HG03439 (cell line): Measurements from ENCODE around the gene PDE6D.
"Not testable (repeated sequence)": the region's sequence is repeated elsewhere in the genome, so short reads cannot be mapped to it uniquely, and the experiment has no call there.

Source experiments
- ATAC-seq: cut with Tn5 transposase; IDR thresholded peaks from one replicate; pipeline ENCODE4 v1.9.1; 2021; ENCODE audit warnings: mild to moderate bottlenecking, moderate library complexity; ENCODE audit not compliant: unreplicated experiment

The PDE6D gene

DNA sequence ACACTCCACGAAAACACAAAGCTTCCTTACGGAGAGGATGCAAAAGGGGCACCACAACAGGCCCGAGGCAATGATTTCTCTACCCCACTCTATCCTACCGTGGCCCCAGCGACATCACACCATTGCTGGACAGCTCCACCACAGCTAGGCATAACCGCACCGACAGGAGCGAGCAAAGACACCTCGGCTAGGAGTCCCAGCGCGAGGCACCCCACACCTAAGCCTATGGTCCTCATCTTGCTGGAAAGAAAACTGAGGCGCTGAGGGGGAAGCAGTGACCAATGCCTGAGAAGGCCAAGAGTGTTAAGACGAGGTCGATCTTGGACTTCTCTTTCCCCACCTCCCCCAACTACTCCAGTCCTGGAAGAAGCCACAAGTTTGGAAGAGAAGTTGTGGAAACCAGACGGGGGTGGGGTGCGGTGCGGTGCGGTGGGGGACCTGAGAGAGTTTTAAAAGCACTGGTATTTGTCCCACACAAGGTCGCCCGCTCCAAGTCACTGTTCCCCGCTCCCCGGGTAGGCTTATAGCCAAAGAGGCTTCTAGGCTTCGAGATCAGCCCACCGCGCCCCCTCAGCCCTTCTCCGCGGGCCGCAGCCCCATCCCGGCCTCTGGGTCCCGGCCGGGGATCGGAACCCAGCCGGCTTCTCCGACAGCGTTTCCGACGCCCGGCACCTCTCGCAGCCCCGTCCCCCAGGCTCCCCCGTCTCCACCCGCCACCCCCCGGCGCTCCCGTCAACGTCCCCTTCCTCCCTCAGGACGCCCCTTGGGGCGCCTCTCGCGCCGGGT, 766 bp downstream of the PDE6D start:
- no peak for ATAC-seq

DNA sequence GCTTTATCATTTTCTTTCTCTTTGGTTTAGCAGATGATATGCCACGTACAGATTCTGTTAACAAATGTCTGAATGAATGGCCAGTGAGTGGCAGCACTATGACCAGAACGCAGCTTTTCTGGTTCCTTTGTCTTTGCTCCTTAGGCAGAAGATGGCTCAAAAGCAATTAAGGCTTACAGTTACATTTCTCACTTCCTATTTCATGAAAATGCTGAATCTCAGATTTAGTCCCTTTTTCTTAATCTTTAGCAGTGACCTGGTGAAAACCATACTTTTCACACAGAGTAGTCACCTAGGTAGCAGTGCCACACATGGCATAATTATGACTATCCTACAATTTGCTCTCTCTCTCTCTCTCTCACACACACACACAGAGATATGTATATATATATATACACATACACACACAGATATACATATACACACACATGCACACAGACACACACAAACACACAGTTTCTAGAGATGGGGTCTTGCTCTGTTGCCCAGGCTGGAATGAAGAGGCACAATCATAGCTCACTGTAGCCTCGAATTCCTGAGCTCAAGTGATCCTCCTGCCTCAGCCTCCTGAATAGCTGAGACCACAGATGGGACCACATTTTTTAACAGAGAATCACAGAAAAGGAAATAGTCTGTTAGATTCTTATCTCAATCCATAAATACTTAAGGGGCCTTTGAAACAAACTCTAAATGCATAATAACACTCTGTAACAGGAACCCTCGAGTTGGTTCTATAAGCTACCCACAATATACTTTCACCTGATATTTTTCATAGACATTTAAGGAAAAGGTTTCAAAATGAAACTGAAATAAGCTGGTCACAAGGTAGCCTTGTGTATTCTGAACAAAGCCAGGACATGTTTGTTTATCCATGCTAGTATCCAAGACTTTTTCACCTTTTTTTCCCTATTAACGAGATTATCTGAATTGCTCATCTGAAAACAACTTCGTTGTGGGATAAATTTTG, 11.6 kb downstream of the PDE6D start:
- no peak for ATAC-seq

DNA sequence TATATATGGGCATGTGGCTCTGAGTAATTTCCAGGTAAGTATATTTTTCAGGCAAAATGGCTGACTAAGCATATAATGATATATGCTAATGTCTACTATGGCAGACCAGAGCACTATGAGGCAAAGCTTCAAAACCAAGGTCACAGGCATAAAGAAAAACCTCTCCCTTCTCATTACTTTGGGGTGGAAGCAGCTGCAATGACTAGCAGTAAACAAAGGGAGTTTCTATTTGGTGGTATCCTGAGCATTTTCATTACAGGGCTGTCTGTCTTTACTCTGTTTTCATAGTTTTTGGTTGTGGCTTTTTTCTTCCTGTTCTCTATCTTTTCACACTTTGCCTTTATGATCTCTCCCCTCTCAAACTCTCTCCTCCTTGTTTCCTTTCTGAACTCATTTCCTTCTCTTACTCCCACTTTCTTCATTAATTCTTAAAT, 15.6 kb downstream of the PDE6D start:
- ATAC-seq, result no peak

DNA sequence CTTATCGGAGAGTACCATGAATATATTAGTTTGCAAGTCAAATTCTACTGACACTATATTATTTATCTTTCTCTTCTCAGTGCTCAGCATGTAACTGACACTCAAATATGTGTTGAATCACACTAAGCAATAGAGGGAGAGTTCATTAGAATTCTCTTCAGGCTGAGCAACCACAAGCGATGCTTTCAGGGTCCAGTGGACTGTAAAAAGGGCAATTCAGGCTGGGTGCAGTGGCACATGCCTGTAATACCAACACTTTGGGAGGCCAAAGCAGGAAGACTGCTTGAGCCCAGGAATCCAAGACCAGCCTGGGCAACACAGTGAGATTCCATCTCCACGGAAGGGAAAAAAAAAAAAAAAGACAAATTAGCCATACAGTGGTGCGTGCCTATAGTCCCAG, 16.3 kb downstream of the PDE6D start:
- ATAC-seq, result no peak

DNA sequence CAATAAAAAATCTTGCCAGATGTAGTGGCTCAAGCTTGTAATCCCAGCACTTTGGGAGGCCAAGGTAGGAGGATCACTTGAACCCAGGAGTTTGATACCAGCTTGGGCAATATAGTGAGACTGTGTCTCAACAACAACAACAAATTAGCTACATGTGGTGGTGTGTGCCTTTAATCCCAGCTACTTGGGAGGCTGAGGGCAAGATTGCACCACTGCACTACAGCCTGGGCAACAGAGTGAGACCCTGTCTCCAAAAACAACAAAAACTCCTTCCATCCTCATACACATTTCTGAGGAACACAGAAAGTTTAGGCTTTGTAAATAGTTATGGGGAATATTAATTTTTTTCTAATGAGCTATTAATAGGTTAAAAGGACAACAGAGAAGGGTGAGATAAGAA, 17.0 kb downstream of the PDE6D start:
- no peak for ATAC-seq

DNA sequence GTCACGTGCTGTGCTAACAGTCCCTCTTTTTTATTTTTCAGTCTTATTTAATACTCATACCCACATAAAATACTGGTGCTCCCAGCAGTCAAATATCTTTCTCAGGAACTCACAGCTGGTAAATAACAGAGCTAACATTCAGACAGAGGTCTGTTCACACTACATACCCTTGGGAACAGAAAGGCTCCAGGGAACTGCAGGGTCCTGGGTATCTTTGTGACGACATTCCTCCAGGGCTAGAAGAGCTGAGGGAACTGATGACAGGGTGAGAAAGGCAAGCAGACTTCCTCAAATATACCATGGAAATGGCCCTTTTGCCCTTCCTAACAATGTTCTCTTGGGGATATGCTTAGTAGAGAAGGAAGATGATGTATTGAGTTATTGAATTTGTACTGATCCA, 19.3 kb downstream of the PDE6D start:
- ATAC-seq, result no peak

DNA sequence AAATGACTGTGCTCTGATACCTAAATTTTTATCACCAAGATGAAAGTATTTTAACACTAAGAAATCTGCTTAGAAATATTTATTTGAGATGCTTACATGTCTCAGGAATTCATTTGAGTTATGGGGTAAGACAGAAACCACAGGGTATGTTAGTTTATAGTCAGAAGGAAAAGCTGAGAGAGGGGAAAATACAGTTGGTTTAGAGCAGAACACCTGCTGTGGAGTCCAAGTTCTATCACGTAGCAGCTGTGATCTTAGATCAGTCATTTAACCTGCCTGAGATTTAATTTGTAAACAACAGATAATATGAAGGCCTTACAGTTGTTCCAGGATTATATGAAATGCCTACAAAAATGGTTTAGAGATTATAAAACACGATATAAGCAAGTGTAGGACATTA, 29.0 kb downstream of the PDE6D start:
- ATAC-seq, result no peak

DNA sequence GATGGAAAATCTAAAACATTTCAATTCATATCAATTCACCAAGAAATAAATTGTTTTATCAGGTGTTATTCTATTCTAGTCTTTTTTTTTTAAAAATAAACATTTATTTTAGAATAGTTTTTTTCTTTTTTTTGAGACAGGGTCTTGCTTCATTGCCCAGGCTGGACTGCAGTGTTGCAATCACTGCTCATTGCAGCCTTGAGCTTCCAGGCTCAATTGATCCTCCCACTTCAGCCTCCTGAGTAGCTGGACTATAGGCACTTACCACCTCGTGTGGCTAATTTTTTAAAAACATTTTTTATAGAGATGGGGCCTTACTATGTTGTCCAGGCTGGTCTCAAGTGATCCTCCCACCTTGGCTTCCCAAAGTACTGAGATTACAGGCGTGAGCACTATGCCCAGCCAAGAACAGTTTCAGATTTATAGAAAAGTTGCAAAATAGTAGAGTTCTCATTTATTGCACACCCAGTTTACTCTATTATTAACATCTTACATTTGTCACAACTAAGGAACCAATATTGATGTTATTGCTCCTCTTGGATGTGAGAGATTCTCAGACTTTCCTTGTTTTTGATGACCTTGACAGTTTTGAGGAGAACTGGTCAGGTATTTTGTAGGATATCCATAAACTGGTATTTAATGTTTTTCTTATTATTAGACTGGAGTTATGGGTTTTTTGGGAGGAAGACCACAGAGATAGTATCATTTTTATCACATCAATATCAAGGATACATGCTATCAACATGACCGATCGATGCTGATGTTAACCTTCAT, 29.9 kb downstream of the PDE6D start:
- ATAC-seq, result no peak

DNA sequence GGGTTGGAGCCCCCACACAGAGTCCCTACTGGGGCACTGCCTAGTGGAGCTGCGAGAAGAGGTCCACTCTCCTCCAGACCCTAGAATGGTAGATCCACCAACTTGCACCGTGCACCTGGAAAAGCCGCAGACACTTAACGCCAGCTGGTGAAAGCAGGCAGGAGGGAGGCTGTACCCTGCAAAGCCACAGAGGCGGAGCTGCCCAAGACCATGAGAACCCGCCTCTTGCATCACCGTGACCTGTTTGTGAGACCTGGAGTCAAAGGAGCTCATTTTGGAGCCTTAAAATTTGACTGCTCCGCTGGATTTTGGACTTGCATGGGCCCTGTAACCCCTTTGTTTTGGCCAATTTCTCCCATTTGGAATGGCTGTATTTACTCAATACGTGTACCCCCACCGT, 32.1 kb downstream of the PDE6D start:
- not testable (repeated sequence) for ATAC-seq

DNA sequence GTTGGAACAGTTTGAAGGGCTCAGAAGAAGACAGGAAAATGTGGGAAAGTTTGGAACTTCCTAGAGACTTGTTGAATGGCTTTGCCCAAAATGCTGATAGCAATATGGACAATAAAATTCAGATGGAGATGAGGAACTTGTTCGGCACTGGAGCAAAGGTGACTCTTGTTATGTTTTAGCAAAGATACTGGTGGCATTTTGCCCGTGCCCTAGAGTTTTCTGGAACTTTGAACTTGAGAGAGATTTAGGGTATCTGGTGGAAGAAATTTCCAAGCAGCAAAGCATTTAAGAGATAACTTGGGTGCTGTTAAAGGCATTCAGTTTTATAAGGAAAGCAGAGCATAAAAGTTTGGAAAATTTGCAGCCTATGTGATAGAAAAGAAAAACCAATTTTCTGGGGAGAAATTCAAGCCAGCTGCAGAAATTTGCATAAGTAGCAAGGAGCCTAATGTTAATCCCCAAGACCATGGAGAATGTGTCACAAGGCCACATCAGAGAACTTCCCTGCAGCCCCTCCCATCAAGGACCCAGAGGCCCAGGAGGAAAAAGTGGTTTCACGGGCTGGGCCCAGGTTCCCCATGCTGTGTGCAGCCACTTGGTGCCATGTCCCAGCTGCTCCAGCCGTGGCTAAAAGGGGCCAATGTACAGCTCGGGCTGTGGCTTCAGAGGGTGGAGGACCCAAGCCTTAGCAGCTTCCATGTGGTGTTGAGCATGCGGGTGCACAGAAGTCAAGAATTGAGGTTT, 32.8 kb downstream of the PDE6D start:
- not testable (repeated sequence) for ATAC-seq

DNA sequence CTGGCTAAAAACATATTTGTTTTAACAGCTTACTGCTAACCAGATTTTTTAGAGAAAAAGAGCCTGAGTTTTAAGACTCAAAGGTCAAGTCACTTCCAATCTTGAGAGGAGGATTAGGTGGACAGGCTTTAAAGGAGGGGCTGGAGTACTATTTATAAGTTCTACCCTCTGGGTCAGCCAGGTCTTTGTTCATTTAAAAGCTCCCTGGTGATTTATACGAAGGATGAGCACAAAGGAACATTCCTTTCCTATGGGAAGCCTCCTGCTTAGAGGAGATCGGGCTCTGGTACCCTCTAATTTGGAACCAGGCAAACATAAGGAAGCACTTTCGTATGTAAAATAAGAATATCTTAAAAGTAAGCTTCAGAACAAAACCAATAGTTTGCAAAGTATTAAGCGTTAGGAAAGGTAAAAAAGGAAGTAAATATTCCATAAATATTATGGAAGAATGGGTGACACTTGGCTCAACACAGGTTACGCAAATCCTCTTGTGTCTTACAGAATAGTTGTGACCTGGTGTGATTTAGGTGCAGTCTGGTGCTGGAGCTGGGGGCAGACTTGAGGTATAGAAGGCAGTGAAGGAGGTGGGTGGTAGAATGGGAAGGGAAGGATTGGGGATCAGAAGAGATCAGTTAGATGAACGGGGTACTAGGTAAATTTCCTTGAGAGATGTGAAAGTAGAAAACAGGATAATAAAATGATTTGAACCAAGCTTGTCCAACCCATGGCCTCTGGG, 35.6 kb downstream of the PDE6D start:
- ATAC-seq, result no peak

DNA sequence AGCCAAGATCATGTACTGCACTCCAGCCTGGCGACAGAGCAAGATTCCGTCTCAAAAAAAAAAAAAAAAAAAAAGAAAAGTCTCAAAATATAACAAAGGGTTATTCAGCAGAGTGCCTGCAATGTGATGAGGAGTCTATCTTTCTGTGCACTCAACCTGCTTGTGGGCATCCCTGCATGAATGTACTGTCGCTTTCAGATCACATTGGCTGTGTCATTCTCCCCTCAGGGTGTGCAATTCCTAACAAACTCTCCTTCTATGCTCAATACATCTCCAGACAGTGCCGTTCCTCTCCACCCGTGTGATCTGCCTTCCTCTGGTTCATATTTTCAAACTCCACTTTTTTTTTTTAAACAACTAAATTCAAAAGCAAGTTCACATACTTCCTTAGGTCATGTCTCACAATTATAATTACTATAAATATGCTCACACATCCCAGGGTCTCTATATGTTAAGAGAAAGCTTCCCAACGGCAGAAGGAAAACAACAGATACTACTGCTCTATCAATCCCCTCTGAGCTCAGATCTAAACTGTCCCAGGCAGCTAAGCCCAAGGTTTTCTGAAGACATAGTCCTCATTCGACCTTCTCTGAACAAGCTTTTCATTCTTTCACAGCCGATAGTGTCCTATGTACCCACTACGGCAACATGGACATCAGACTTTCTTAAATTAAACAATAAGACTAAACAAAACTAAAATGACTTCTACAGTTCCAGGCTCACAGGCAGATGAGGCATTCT, 37.5 kb downstream of the PDE6D start:
- no peak for ATAC-seq

DNA sequence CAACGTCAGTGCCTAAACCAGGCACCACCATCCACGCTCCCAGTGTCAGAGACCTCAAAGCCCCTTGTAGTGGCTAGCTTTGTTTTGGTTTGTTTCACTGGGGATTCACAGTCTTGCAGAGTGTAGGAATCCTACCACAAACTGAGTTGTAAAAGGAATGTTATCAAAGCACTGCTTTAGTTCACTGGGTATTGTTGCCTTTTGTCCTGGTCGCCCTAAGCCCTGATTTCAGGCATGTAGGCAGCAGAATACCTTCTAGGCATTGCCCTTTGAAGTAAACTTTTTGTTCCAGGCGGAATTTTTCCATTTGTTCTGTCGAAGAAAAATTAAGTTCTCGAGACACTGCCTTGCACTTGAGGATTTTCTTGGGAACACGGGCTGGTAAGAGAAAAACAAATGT, 43.3 kb downstream of the PDE6D start:
- no peak for ATAC-seq

DNA sequence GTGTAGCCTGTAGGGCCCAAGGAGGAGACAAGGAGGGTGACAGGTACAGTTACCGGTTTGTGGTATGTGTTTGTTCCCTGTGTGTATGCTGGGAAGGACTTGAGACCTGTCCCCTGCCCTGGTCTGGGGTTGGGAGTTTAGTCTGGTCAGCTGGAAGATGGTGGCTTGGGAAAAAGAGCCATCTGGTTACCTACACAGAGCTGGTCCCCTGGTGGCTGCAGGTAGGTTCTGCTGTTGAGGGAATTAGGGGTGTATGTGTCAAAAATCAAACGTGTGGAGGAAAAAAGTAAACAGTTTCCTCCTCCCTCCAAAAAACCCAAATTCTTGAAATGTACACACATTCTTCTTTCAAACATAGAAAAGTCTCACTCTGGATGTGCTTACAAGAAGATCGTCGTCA, 48.5 kb downstream of the PDE6D start:
- ATAC-seq, result no peak

DNA sequence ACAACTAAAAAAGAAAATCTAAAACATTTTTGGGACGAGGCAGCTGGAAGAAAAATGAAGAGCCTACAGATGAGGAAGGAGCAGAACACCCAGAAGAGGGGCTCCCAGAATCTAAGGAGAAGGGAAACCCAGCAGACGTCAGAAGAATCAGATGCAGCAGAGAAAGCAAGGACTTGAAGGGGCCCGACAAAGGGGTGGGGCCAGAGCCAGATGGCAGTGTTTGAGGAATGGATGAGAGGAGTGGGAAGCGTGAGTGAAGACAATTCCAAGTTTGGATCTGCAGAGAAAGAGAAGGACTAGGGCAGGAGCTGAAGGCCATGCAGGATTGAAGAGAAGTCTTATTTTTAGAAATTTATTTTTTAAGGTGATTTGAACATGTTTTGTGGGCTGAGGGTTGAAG, 53.5 kb downstream of the PDE6D start:
- no peak for ATAC-seq

DNA sequence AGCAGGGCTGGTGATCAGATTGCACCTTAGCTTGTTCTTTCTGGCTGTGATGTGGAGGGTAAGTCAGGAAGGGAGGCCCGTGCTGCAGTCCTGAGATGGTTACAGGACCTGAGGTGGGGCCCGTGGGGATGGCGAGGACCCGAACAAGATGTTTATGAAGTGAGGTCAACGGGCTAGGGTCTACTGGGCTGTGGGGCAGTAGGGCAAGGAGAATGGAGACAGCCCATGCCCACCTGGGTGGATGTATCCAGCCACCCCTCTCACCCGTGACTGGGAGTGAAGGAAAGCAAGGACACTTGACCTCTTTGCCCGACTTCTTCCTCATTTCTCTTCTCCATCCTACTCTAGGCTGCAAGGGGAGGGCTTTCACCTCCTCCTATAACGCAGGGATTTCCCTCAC, 54.8 kb downstream of the PDE6D start:
- no peak for ATAC-seq

DNA sequence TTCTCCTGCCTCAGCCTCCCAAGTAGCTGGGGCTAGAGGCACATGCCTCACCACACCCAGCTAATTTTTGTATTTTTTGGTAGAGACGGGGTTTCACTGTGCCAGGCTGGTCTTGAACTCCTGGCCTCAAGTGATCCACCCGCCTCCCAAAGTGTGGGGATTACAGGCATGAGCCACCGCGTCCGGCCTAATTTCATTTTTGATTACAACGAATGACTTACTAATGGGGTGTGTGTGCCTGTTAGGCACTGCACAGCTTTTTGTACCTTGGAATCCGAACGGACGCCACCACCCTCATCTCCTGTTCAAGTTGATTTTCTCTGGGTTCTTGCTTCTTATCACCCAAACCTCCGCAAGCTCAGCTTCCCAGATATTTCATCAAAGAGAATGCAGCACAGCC, 55.6 kb downstream of the PDE6D start:
- ATAC-seq, result no peak

DNA sequence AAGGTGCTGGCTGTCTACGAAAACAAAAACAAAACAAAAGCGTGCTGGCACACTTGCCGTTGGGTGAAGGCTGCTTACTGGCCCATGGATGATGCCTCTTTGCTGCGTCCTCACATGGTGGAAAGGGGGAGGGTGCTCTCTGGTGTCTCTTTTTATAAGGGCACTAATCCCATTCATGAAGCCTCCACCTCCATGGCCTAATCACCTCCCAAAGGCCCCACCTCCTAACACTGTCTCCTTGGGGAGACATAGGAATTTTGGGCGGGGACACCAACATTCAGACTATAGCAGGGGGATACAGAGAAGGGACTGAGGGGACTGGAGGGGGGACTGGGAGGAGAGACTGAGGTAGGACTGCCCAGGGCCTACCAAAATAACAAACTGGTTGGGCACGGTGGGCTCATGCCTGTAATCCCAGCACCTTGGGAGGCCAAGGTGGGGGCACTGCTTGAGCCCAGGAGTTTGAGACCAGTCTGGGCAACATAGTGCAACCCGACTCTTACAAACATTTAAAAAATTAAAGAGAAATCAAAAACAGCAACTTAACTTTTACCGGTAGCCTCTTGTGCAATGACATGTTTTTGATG, 58.3 kb downstream of the PDE6D start:
- ATAC-seq, result no peak
